Esophagus muscularis mucosa (tissue), 4 donors: ENCODE measurements around the gene MARCHF11. TPM values are rescaled to one million over a fixed set of nuclear protein-coding genes. Genes with fewer than 3 reads are reported as not detected.

ENCODE experiments used
- DNase-seq: peaks from one replicate; pipeline ENCODE4 v3.0.0-alpha.2; 2017; ENCODE audit errors: extremely low spot score
- H3K27ac ChIP-seq, 4 donors: fragments of 200-600 bp; sonication (generic); replicated peaks in 1 of 4; 1 replicate in 3 of 4; 2 replicates in 1 of 4; pipeline ENCODE4 v1.5.1; 2016 to 2019; ENCODE audit warnings: mild to moderate bottlenecking in 1 of 4
- H3K27me3 ChIP-seq, 4 donors: fragments of 200-600 bp; sonication (generic); one replicate each; pipeline versions ENCODE4 v1.5.1 to v1.6.0; 2016 to 2019
- H3K36me3 ChIP-seq, 4 donors: fragments of 200-600 bp; sonication (generic); one replicate each; pipeline ENCODE4 v1.5.1; 2016 to 2019
- H3K4me1 ChIP-seq, 4 donors: fragments of 200-600 bp; sonication (generic); one replicate each; pipeline ENCODE4 v1.5.1; 2016 to 2019
- H3K4me3 ChIP-seq, 4 donors: fragments of 200-600 bp; sonication (generic); 1 replicate in 2 of 4; 2 replicates in 2 of 4; pipeline ENCODE4 v1.5.1; 2016 to 2019; ENCODE audit warnings: mild to moderate bottlenecking in 4 of 4, moderate library complexity in 1 of 4
- H3K9me3 ChIP-seq, 4 donors: fragments of 200-600 bp; sonication (generic); 1 replicate in 3 of 4; 2 replicates in 1 of 4; pipeline ENCODE4 v1.5.1; 2016 to 2019
- CTCF ChIP-seq, 3 experiments: fragments of 200-600 bp in 2 of 3; fragments of 450-650 bp in 1 of 3; sonication (generic) in 2 of 3; IDR thresholded peaks; one replicate each; pipeline ENCODE4 v1.5.1; 2017 to 2019; ENCODE audit warnings: antibody characterized with exemption in 3 of 3, mild to moderate bottlenecking in 2 of 3, moderate library complexity in 1 of 3
- EP300 ChIP-seq: sonication (generic); formaldehyde crosslinking; IDR thresholded peaks from one replicate; pipeline ENCODE4 v1.6.1; 2017; ENCODE audit warnings: antibody characterized with exemption
- POLR2A ChIP-seq: fragments of 450-650 bp; IDR thresholded peaks from one replicate; pipeline ENCODE4 v1.6.1; 2017; ENCODE audit warnings: antibody characterized with exemption, moderate library complexity, mild to moderate bottlenecking, low read depth
- POLR2AphosphoS5 ChIP-seq, 2 donors: sonication (generic); formaldehyde crosslinking; IDR thresholded peaks; one replicate each; pipeline ENCODE4 v1.6.1; 2017; ENCODE audit warnings: antibody characterized with exemption in 2 of 2
- WGBS: methylation state at CpG from one replicate; pipeline ENCODE4 v1.1.5; 2018; 5-methylcytosine and 5-hydroxymethylcytosine counted together
- intact Hi-C: fragments of 100-400 bp; cut with DNase I; formaldehyde crosslinking; loops from one replicate; pipeline ENCODE4 v1.15.1; 2023
- total RNA-seq, 4 donors: library from RNA; depleted of rRNA; stranded (reverse); fragments of >200 nt; gene quantifications; one replicate each; pipeline versions ENCODE4 v1.1.0 to v1.2.1, GENCODE V29; 2016

The MARCHF11 gene
- total RNA-seq, 4 donors from 2014 or later, result 0.42 TPM; not detected in 3

GRCh38 chr5:16064135-16064893, 115.3 kb downstream of the MARCHF11 start:
- 74% methylated on average over 9 of the region's 9 CpGs for WGBS
- intact Hi-C loops, result no loop called here
- peaks cover 0 to 12% (median 0%) of the 10 kb centered on the region in 4 donors for H3K27me3 ChIP-seq

GRCh38 chr5:16061163-16061562, 118.4 kb downstream of the MARCHF11 start:
- intact Hi-C loops, result no loop called here
- H3K27me3 ChIP-seq, result peaks cover 0 to 12% (median 0%) of the 10 kb centered on the region in 4 donors
- no peaks in the 10 kb centered on the region for H3K4me1 ChIP-seq
- 64% methylated on average over 3 of the region's 3 CpGs for WGBS
- no peak overlapping the region for H3K27ac ChIP-seq
- no peak for TF ChIP-seq POLR2AphosphoS5 (IDR thresholded peaks at IDR 0.05)
- TF ChIP-seq CTCF (IDR thresholded peaks at IDR 0.05), result no peak
- no peak for TF ChIP-seq POLR2A
- no peak for TF ChIP-seq EP300
- H3K36me3 ChIP-seq, result no peaks in the 10 kb centered on the region
- H3K9me3 ChIP-seq, result no peaks in the 10 kb centered on the region
- no peak overlapping the region for H3K4me3 ChIP-seq
- no peak for DNase-seq

More at GRCh38 chr5:16064135-16064893, 115.3 kb downstream of the MARCHF11 start:
- Histone ChIP-seq H3K4me1 (no peaks in the 10 kb centered on the region), H3K9me3 (no peaks in the 10 kb centered on the region), H3K27ac (no peak overlapping the region), H3K4me3 (no peak overlapping the region), H3K36me3 (no peaks in the 10 kb centered on the region)
- no peak for DNase-seq
- TF ChIP-seq CTCF (IDR thresholded peaks at IDR 0.05) (no peak), EP300 (no peak), POLR2A (no peak), POLR2AphosphoS5 (IDR thresholded peaks at IDR 0.05) (no peak)

GRCh38 chr5:16057277-16057676, 122.3 kb downstream of the MARCHF11 start:
- no peak overlapping the region for H3K4me3 ChIP-seq
- intact Hi-C loops, result no loop called here
- TF ChIP-seq EP300 (no peak), CTCF (IDR thresholded peaks at IDR 0.05) (no peak), POLR2AphosphoS5 (IDR thresholded peaks at IDR 0.05) (no peak), POLR2A (no peak)
- DNase-seq, result no peak
- no peak overlapping the region for H3K27ac ChIP-seq
- peaks cover 0 to 12% (median 0%) of the 10 kb centered on the region in 4 donors for H3K27me3 ChIP-seq
- 19% methylated on average over 1 of the region's 1 CpG for WGBS
- H3K36me3 ChIP-seq, result no peaks in the 10 kb centered on the region
- H3K9me3 ChIP-seq, result no peaks in the 10 kb centered on the region
- no peaks in the 10 kb centered on the region for H3K4me1 ChIP-seq

GRCh38 chr5:16051246-16051755, 128.3 kb downstream of the MARCHF11 start:
- no peaks in the 10 kb centered on the region for H3K9me3 ChIP-seq
- no peaks in the 10 kb centered on the region for H3K36me3 ChIP-seq
- DNase-seq, result no peak
- 83% methylated on average over 3 of the region's 3 CpGs for WGBS
- H3K4me3 ChIP-seq, result no peak overlapping the region
- H3K27me3 ChIP-seq, result no peaks in the 10 kb centered on the region
- no peak overlapping the region for H3K27ac ChIP-seq
- TF ChIP-seq CTCF (IDR thresholded peaks at IDR 0.05), result no peak
- TF ChIP-seq POLR2A, result no peak
- TF ChIP-seq EP300, result no peak
- TF ChIP-seq POLR2AphosphoS5 (IDR thresholded peaks at IDR 0.05), result no peak
- intact Hi-C loops, result no loop called here
- H3K4me1 ChIP-seq, result no peaks in the 10 kb centered on the region
